HG03439 (cell line): ENCODE results near the gene KIF1C.
A peak's percentile ranks its signal among the peaks of the same experiment; 100 is the strongest.

ENCODE experiments used
- ATAC-seq: cut with Tn5 transposase; IDR thresholded peaks from one replicate; pipeline ENCODE4 v1.9.1; 2021; ENCODE audit warnings: mild to moderate bottlenecking, moderate library complexity; ENCODE audit not compliant: unreplicated experiment

The KIF1C gene

GRCh38 chr17:4968486-4969046 lies 29.2 kb upstream of the KIF1C start:
- no peak for ATAC-seq

GRCh38 chr17:4969047-4969550 lies 28.7 kb upstream of the KIF1C start:
- no peak for ATAC-seq

- ATAC-seq, result no peak
These were observed 28.1 kb upstream of the KIF1C start for GRCh38 chr17:4969551-4970173.

GRCh38 chr17:4970273-4970672 lies 27.5 kb upstream of the KIF1C start:
- ATAC-seq, result no peak

- no peak for ATAC-seq
These were observed 25.9 kb upstream of the KIF1C start for GRCh38 chr17:4971826-4972225.

- no peak for ATAC-seq
These were observed 25.4 kb upstream of the KIF1C start for GRCh38 chr17:4972322-4972721.

- ATAC-seq, result no peak
These were observed 25.0 kb upstream of the KIF1C start for GRCh38 chr17:4972752-4973151.

- ATAC-seq, result no peak
These were observed 24.3 kb upstream of the KIF1C start for GRCh38 chr17:4973256-4974114.

- ATAC-seq, result no peak
These were observed 23.6 kb upstream of the KIF1C start for GRCh38 chr17:4974115-4974670.

GRCh38 chr17:4978726-4979125 lies 19.0 kb upstream of the KIF1C start:
- ATAC-seq, result no peak

GRCh38 chr17:4980644-4981216 lies 17.0 kb upstream of the KIF1C start:
- ATAC-seq, result no peak

GRCh38 chr17:4982305-4982704 lies 15.4 kb upstream of the KIF1C start:
- ATAC-seq, result no peak

- ATAC-seq, result no peak
These were observed 11.3 kb upstream of the KIF1C start for GRCh38 chr17:4986403-4986802.

- peak; percentile 65 for ATAC-seq
These were observed 10.6 kb upstream of the KIF1C start, which contains the start of gene CAMTA2 for GRCh38 chr17:4986951-4987766. CAMTA2 (minus strand) TSS chr17:4987675; CDS start chr17:4986222, 1,453 bp downstream.

- ATAC-seq, result no peak
These were observed 9.8 kb upstream of the KIF1C start for GRCh38 chr17:4987767-4988567.

- ATAC-seq, result no peak
These were observed 3.6 kb upstream of the KIF1C start for GRCh38 chr17:4994081-4994595.

- peak; percentile 5 for ATAC-seq
These were observed 429 bp downstream of the KIF1C start for GRCh38 chr17:4998027-4998731.

GRCh38 chr17:4998732-4999429 lies 1.1 kb downstream of the KIF1C start:
- no peak for ATAC-seq
